NCI-H1436 treated with DMSO at 0.1 percent for 48 hours (cell line): ENCODE measurements around the gene DOCK7.
"Not testable (repeated sequence)": the region's sequence is repeated elsewhere in the genome, so short reads cannot be mapped to it uniquely, and the experiment has no call there.

Source experiments
- DNase-seq: peaks from one replicate; lab custom pipeline; 2025; lab: John Stamatoyannopoulos, UW

The DOCK7 gene

DNA sequence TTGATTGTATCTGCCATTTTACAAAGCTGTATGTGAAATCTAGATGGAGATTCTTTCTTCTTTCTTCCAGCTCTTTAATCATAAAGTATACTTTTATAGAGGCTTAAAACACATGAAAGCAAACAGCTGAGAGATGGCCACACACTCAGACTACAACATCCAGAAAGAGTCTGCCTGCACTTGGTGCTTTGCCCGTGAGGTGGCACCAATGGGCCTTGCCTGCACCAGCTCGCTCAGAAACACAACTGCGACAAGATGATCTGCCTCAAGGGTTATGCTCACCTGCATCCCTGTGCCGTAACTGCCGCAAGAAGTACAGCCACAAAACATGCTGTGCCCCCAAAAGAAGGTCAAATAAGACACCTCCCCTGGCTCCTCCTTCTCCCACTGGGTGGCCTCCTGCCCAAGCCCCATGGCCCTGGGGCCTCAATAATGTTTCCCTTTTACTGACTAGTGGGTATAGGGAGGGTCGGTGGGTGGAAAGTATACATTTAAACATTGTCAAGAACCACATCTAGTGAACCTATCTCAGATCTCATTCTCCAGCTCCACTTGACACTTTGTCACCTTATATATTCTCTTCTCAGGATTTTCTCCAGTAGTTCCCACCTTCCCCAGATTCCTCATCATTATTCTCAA is 157.6 kb downstream of the DOCK7 start:
- no peak for DNase-seq

DNA sequence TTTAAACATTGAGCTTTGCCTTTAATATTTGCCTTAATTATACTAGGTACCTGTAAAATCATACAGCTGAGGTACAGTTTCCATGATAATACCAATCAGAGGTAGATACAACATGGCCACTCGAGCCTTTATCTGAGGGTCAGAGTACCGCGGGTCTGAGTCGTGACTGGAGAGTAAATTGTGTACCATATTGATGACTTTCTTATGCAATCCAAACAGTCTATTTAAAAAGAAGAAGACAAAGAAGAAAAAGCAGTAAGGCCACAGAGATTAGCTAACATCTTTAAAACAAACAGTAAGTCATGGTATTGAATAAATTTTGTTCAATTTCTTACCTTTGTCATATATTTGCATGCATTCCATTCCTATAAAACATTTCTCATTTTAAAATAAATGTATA is 159.0 kb downstream of the DOCK7 start:
- no peak for DNase-seq

DNA sequence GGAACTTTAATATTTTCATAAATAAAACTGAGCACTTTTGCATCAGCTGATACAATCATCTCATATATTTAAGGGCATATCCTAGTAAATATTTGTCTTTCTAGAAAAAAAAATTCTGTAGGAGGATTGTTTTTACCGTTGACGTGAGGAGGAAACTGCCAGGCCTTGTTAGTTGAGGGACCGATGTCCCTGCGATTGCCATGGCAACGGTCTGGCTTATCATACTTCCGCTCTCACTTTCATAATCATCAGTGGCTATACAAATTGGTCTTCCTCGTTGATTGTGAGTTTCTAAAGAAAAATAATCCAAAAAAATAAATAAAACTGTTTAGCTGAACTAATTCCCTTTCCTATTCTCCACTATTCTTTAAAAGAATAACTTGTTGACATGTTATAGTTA is 160.2 kb downstream of the DOCK7 start:
- DNase-seq: no peak

DNA sequence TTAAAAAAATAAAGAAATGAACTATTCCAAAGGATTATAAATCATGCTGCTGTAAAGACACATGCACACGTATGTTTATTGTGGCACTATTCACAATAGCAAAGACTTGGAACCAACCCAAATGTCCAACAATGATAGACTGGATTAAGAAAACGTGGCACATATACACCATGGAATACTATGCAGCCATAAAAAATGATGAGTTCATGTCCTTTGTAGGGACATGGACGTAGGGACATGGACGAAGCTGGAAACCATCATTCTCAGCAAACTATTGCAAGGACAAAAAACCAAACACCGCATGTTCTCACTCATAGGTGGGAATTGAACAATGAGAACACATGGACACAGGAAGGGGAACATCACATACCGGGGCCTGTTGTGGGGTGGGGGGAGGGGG is 160.8 kb downstream of the DOCK7 start:
- DNase-seq: not testable (repeated sequence)

DNA sequence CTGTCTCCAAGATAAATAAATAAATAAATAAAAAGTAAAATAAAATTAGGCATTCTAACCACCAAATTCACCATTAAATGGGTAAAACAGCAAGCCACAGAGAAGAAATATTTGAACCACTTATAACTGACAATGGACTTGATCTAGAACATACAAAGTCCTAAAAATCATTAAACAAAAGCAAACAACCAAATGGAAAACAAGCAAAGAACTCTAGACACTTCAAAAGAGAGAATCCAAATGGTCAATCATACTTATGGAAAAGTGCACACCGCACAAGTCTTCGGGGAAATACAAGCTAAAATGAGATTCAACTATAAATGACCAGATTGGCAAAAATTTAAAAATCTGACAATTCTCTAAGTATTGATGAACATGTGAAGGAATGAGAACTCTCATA is 164.3 kb downstream of the DOCK7 start:
- DNase-seq: no peak

DNA sequence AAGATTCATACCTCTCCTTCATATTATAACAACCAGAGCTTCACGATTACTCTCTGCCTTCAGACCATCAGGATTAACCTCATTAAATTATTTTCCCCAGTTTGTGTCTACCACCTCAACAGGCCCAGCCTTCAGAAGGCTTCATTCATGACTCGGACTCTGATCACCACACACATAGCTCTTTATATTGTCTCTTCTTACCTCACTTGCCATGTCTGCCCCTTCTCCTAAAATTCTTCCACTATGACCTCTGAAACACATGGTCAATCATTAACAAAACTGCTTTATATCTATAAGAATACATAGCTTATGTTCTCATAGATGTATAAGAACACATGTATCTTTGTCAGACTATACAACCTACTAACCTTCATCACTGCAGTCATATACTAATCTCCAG is 171.6 kb downstream of the DOCK7 start:
- no peak for DNase-seq

DNA sequence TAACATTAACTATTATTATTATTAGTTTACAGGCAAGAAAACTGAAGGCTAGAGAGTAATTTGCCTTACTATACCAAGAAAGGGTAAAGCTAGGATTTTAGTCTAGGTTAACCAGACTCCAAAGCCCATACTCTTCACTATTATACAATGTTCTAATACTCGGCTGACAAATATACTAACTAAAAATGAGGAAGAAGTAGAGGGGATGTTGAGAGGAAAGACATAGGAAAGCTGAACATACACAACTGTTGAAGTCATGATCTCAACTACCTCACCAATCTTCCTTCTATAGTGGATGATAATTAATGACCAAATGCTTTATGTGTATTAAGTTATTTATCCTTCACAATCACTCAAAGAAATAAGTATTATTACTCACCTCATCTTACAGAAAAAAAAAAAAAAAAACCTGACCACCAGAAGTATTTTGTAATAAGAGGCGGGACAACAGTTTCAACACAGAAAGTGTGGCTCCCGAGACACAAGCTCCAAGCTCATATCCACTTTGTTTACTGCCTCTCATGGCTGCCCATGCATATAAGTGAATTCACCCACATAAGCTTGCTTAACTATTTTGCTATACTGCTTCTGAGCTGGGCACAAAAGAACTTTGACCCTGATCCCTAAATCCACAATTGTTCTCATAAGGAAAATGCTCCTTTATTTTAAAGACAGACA is 173.3 kb downstream of the DOCK7 start:
- DNase-seq: no peak

DNA sequence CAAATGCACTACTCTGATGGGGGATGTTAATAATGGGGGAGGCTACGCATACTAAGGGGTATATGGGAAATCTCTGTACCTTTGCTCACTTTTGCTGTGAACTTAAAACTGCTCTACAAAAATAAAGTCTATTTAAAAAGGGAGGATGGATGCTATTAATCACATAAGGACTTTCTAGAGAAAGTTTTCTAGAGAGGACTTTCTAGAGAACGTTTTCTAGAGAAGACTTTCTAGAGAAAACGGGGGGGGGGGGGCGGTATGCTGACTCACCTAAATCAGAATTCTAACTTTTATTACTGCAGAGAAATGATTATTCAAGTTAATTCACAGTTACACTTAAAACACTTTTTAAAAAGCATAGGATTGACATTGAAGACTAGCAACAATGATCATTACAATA is 175.2 kb downstream of the DOCK7 start:
- no peak for DNase-seq

DNA sequence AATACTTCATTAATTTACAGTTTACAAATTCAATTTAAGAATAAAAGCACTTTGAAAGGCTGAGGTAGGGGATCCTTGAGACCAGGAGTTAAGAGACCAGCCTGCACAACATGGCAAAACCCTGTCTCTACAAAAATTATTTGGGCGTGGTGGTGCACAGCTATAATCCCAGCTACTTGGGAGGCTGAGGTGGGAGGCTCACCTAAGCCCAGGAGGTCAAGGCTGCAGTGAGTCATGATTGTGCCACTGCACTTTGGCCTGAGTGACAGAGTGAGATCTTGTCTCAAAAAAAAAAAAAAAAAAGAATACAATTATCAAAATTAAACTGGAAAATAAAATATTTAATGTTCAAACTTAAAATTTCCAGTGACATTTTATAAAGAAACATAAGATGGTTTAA is 179.2 kb downstream of the DOCK7 start:
- DNase-seq: no peak

DNA sequence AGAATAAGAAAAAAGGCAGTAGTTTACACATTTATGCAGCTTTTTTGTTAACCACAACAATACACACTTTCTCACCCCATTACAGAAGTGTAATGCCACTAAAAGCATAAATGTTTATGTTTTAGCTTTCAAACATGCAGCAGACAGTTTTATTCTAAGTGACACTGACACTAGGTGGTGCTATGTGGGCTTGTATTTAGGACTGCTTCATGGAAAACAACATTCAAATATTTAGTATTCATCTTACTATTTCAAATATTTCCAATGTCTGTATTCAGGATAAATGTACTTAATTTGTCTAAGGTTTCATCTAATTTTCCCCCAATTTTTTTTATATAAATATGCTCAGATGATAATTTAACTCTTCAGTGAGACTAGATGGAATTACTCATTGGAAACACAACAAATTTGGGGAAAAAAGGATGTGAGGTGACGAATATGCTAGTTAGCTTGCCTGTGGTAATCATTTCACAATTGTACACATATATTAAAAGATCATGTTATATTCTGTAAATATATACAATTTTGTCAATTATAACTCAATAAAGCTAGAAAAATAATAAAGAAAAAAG is 179.9 kb downstream of the DOCK7 start:
- no peak for DNase-seq

DNA sequence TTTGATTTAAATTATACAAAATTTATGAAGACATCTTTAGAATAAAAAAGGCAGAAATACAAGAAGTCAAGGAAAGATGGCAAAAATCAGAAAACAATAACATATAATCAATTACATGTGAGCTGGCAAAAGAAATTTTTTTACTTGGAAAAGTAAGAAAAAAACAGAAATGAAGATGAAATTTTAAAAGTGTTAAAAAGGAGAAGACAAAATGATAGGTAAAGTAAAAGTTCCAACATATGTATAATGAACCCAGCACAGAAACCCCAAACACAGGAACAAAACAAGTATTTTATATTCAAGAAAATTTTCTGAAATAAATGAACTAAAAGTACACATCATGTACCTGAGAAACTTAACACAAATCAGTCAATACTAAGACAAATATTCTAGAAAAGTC is 188.0 kb downstream of the DOCK7 start:
- no peak for DNase-seq

DNA sequence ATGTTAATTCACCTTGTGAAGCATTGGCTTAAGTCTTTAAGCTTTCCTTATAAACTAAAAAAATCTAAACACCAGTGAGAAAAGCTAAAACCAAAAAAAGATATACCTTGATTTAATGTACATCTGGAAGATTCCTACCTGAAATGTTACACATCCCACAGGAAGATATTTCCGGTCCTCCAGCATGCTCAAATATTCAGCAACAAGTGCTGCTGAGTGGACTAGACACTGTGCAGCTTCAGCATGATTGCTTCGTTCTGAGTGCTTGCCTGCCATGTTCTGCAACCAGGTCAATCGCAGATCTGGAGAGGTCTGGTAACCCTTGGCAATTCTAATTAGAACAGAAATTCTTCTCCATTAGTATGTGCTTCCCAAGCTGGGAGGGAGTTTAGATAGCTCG is 194.0 kb downstream of the DOCK7 start:
- DNase-seq: no peak

DNA sequence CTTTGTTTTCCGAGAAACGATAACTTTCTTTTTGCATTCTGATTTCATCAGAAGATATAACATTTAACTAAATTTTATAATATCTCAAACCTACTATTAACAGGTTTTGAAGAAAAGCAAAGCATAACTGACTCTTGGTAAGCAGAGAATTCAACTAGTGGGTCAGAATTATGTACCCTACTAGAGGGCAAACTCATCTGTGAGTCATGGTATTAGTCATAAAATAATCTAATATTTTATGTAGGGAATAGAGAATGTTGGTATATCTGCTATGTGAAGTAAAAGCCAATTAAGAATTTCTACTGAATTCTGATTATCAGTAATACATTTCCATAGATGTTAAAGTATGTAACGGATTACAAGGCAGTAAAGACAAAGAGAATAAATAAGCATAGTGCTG is 194.5 kb downstream of the DOCK7 start:
- DNase-seq: no peak

DNA sequence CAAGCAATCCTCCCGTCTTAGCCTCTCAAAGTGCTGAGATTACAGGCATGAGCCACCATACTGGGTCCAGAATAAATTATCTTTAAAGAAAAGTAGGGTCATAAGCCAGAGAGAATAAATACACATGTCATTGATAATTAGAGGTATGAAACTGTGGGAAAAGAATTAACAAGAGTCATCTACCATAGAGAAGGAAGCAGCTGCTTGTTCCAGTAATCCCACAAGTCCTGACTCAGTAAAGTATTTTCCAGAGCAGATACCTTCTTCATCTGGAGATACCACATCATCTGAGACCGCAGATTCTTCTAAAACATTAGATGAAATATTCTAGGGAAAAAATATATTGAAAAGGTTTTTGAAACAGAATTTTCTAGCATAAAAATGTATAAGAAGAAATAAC is 195.7 kb downstream of the DOCK7 start:
- no peak for DNase-seq

DNA sequence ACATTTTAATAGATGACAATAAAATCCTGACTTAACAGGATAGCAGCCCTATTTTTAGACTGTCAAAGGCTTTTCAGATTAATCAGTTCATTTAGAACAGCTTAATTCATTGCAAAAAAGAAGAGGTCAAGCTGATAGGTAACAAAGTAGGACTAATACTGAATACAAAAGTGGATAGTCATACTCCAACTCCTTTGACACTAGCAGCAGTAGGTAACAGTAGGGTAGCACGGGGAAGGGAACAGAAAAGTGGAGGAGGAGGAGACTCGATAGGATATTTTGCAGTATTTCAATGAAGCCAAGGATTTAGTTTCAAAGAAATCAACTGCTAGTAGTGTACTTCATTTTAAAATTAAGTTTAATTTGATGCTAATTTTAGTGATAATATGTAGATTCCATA is 200.2 kb downstream of the DOCK7 start:
- DNase-seq: no peak

DNA sequence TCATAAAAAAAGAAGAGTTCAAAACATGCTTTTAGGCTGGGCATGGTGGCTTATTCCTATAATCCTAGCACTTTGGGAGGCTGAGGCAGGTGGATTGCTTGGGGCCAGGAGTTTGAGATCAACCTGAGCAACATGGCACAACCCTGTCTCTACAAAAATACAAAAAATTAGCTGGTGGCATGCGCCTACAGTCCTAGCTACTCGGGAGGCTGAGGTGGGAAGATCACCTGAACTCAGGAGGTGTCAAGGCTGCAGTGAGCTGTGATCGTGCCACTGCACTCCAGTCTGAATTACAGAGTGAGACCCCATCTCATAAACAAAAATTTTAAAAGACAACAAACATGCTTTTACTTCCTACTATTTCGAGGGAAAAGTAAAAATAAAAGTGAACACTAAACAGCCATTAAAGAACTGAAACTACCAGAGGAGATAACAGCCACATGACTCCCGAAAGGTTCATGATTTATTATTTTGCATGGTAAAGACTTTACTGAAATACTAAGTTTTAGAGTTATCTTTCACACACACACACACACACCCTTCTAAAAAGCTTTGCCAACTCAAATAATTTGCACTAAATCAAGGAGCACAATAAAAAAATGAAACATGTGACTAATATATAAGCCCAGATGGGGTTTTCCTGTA is 203.2 kb downstream of the DOCK7 start:
- no peak for DNase-seq

DNA sequence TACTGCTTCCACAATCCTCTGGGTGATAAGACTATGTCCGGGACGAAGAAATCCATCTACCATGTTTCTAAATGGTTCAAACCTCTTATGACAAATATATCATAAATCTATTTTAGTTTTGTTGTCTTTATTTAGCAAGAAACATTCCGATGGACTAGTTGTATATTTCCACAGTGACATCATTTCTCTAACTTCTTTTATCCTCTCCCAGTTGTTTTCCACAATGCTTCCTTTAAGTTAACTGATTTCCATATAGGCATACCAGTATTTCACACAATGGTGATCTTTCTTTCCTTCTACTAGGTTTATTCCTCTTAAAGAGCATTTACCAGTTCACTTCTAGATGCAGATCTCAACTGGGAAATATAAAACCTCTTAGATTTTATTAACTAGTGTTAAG is 206.5 kb downstream of the DOCK7 start:
- DNase-seq: no peak

DNA sequence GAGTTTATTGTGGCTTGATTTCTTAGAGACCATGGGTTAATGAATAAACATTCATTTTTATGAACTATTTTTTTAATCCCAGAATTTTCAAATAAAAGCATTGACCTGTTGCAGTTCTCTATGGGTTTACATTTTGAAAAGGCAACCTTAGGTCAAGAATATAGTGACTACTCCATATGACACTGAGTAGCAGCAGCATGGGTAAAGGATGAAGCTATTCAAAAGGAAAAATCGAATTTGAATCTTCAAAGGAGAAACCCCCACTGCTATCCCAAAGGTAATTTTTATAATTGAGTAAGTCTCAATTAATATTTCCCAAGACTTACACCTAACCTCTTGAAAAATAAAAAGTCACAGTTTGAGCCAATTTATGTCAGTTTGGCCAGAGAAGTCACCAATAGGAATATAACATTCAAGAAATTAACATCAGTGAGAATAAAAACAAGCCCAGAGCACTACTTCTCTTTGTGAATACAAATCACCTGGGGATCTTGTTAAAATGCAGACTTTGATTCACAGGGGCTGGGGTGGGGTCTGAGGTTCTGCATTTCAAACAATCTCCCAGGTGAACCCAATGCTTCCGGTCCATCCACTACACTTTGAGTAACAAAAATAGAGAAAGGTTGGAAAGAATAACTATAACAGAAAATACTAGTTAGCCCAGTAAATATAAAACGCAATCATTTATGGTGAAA is 211.5 kb downstream of the DOCK7 start:
- no peak for DNase-seq

DNA sequence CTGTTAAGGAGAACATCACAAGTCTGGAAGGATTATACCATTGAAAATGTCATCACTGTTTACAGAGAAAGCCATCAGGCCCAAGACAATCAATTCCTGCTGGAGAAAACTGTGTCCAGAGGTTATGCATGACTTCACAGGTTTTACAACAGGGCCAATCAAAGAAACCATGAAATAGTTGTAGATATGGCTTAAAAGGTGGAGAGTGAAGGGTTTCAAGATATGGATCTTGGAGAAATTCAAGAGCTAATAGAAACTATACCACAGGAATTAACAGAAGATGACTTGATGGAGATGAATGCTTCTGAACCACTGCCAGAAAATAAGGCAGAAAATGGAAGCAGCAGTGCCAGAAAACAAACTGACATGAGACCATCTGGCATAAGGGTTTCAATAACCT is 221.1 kb downstream of the DOCK7 start:
- no peak for DNase-seq

DNA sequence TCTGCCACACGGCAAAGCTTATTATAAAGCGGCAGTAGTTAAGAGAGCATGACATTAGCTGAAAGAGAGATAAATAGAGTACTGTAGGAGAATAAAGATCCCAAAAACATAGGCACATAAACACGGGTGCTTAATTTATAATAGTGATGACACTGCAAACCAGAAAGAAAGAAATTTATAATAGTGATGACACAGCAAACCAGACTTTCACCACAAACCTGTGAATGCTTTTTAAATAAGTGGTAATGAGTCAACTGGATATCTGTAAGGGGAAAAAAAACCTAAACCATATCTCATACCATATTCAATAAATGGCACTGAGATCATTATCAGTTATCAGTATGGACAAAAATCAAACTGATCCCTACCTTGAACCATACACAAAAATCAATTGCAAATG is 225.8 kb downstream of the DOCK7 start:
- no peak for DNase-seq

DNA sequence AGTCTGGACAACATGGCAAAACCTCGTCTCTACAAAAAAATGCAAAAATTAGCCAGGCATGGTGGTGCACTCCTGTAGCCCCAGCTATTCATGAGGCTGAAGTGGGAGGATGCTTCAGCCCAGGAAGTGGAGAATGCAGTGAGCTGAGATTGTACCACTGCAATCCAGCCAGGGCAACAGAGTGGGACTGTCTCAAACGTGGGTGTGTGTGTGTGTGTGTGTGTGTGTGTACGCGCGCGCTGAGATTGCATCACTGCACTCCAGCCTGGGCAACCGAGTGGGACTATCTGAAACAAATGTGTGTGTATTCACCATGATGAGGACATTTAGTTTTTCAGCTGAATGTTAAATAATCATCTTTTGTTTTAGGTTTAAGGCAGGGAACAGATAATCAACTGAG is 230.2 kb downstream of the DOCK7 start:
- no peak for DNase-seq

DNA sequence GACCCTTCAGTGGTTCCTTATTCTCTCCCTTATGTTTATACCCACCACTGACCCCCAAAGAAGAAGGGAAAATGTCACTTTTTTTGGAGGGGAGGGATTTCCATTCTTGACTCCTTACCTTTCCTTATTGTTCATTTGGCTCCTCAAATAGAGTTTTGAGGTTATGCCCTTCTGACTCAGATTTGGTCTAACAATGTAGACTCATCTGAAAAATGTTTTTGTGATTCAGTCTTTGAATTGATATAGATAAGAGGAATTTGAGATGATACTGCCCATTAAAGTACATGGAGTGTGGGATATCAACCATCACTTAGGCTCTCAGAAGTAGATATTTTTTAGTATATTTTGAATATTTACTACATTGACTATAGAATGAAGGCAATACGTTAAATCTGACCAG is 235.2 kb downstream of the DOCK7 start:
- DNase-seq: no peak

DNA sequence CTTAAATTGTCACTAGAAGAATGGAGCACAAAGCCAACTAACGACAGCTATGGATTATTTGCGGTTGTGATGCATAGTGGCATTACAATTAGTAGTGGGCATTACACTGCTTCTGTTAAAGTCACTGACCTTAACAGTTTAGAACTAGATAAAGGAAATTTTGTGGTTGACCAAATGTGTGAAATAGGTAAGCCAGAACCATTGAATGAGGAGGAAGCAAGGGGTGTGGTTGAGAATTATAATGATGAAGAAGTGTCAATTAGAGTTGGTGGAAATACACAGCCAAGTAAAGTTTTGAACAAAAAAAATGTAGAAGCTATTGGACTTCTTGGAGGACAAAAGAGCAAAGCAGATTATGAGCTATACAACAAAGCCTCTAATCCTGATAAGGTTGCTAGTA is 237.9 kb downstream of the DOCK7 start:
- no peak for DNase-seq
